Activated T-cell treated with anti-CD3 and anti-CD28 coated beads, Interleukin-2, amount 50 U/mL, for 72 hours (primary cell): Measurements from ENCODE around the gene KPNB1. TPM values are rescaled to one million over a fixed set of nuclear protein-coding genes. Genes with fewer than 3 reads are reported as not detected.

Source experiments
- ATAC-seq, 2 donors: fragments of 150-1000 bp; cut with Tn5 transposase; replicated peaks in 1 of 2; 2 replicates each; pipeline ENCODE4 v1.10.0; 2021; ENCODE audit warnings: moderate library complexity in 2 of 2, mild to moderate bottlenecking in 1 of 2
- DNase-seq, 2 donors: peaks; one replicate each; pipeline ENCODE4 v3.0.0; 2021 to 2022; ENCODE audit warnings: mixed read lengths in 1 of 2
- H3K27ac Mint-ChIP-seq: one replicate; pipeline ENCODE4 v1.8.0; 2022; ENCODE audit warnings: mild to moderate bottlenecking, moderate library complexity, mixed read lengths
- H3K27me3 Mint-ChIP-seq: one replicate; pipeline ENCODE4 v1.8.0; 2022; ENCODE audit warnings: low read depth, mixed read lengths
- H3K36me3 Mint-ChIP-seq, 2 donors: one replicate each; pipeline ENCODE4 v1.8.0; 2022; ENCODE audit warnings: mixed read lengths in 2 of 2, mild to moderate bottlenecking in 1 of 2; ENCODE audit not compliant: insufficient read depth in 2 of 2
- H3K4me1 Mint-ChIP-seq: one replicate; pipeline ENCODE4 v1.8.0; 2022; ENCODE audit warnings: low read depth, mixed read lengths
- H3K4me3 Mint-ChIP-seq, 2 donors: one replicate each; pipeline ENCODE4 v1.8.0; 2022; ENCODE audit warnings: mild to moderate bottlenecking in 2 of 2, mixed read lengths in 2 of 2, moderate library complexity in 2 of 2
- H3K9me3 Mint-ChIP-seq, 2 donors: one replicate each; pipeline ENCODE4 v1.8.0; 2022; ENCODE audit warnings: mixed read lengths in 2 of 2
- total RNA-seq, 2 donors: library from RNA; stranded (reverse); gene quantifications; one replicate each; pipeline ENCODE4 v1.2.3, GENCODE V29; 2022

Gene KPNB1
- total RNA-seq, 2 donors from 2014 or later, result 581 to 729 TPM

- H3K27me3 Mint-ChIP-seq, result no peaks in the 10 kb centered on the region
- no peaks in the 10 kb centered on the region for H3K36me3 Mint-ChIP-seq
- H3K9me3 Mint-ChIP-seq, result no peaks in the 10 kb centered on the region
- peak overlapping the region; percentile 84 to 87 for H3K4me3 Mint-ChIP-seq
- peak in 1 of 2 donors; percentile 66 for DNase-seq
- peaks cover 80% of the 10 kb centered on the region for H3K4me1 Mint-ChIP-seq
- ATAC-seq, result peak; percentile 0 to 2
- H3K27ac Mint-ChIP-seq, result peak overlapping the region; percentile 95
Observed at GRCh38 chr17:47717979-47718621, 68.4 kb downstream of the KPNB1 start.

- Mint-ChIP-seq H3K27me3 (no peaks in the 10 kb centered on the region), H3K4me1 (peaks cover 87% of the 10 kb centered on the region), H3K36me3 (no peaks in the 10 kb centered on the region), H3K9me3 (no peaks in the 10 kb centered on the region), H3K27ac (peak overlapping the region; percentile 95), H3K4me3 (peak overlapping the region; percentile 84 to 87)
- no peak for ATAC-seq
- no peak for DNase-seq
Observed at GRCh38 chr17:47718634-47719405, 69.1 kb downstream of the KPNB1 start.

GRCh38 chr17:47719411-47720152, 69.9 kb downstream of the KPNB1 start:
- ATAC-seq, result peak; percentile 53 to 56
- DNase-seq, result peak; percentile 89 to 93
- Mint-ChIP-seq H3K36me3 (no peaks in the 10 kb centered on the region), H3K4me1 (peaks cover 93% of the 10 kb centered on the region), H3K27ac (peak overlapping the region; percentile 95), H3K27me3 (no peaks in the 10 kb centered on the region), H3K4me3 (peak overlapping the region; percentile 84 to 87), H3K9me3 (no peaks in the 10 kb centered on the region)

GRCh38 chr17:47720196-47720595, 70.5 kb downstream of the KPNB1 start:
- no peaks in the 10 kb centered on the region for H3K27me3 Mint-ChIP-seq
- no peaks in the 10 kb centered on the region for H3K9me3 Mint-ChIP-seq
- peaks cover 95% of the 10 kb centered on the region for H3K4me1 Mint-ChIP-seq
- no peaks in the 10 kb centered on the region for H3K36me3 Mint-ChIP-seq
- DNase-seq (no peak), ATAC-seq (peak; percentile 2 to 5)
- peak overlapping the region; percentile 84 to 87 for H3K4me3 Mint-ChIP-seq
- peak overlapping the region; percentile 95 for H3K27ac Mint-ChIP-seq

GRCh38 chr17:47720754-47721533, 71.2 kb downstream of the KPNB1 start:
- Mint-ChIP-seq H3K4me1 (peaks cover 95% of the 10 kb centered on the region), H3K27me3 (no peaks in the 10 kb centered on the region), H3K9me3 (no peaks in the 10 kb centered on the region), H3K36me3 (no peaks in the 10 kb centered on the region), H3K27ac (peak overlapping the region; percentile 95), H3K4me3 (peak overlapping the region; percentile 84 to 87)
- ATAC-seq (peak; percentile 71 to 73), DNase-seq (peak; percentile 97 to 99)

- ATAC-seq (no peak), DNase-seq (no peak)
- Mint-ChIP-seq H3K36me3 (no peaks in the 10 kb centered on the region), H3K27me3 (no peaks in the 10 kb centered on the region), H3K4me1 (peaks cover 95% of the 10 kb centered on the region), H3K4me3 (peak overlapping the region; percentile 84 to 87), H3K27ac (peak overlapping the region; percentile 95), H3K9me3 (no peaks in the 10 kb centered on the region)
Observed at GRCh38 chr17:47721725-47722124, 72.0 kb downstream of the KPNB1 start.

GRCh38 chr17:47724705-47725104, 75.0 kb downstream of the KPNB1 start:
- peak overlapping the region in 1 of 2 donors; percentile 11 for H3K4me3 Mint-ChIP-seq
- DNase-seq (no peak), ATAC-seq (no peak)
- H3K4me1 Mint-ChIP-seq, result peaks cover 95% of the 10 kb centered on the region
- H3K9me3 Mint-ChIP-seq, result no peaks in the 10 kb centered on the region
- no peaks in the 10 kb centered on the region for H3K27me3 Mint-ChIP-seq
- peak overlapping the region; percentile 3 for H3K27ac Mint-ChIP-seq
- H3K36me3 Mint-ChIP-seq, result no peaks in the 10 kb centered on the region

GRCh38 chr17:47725446-47726111, 75.9 kb downstream of the KPNB1 start:
- H3K27ac Mint-ChIP-seq, result no peak overlapping the region
- no peaks in the 10 kb centered on the region for H3K36me3 Mint-ChIP-seq
- no peak for DNase-seq
- H3K4me1 Mint-ChIP-seq, result peaks cover 95% of the 10 kb centered on the region
- H3K9me3 Mint-ChIP-seq, result no peaks in the 10 kb centered on the region
- H3K27me3 Mint-ChIP-seq, result no peaks in the 10 kb centered on the region
- ATAC-seq, result no peak
- H3K4me3 Mint-ChIP-seq, result peak overlapping the region in 1 of 2 donors; percentile 12

GRCh38 chr17:47726796-47727703, 77.3 kb downstream of the KPNB1 start:
- DNase-seq, result peak in 1 of 2 donors; percentile 0
- H3K4me1 Mint-ChIP-seq, result peaks cover 98% of the 10 kb centered on the region
- no peaks in the 10 kb centered on the region for H3K9me3 Mint-ChIP-seq
- no peaks in the 10 kb centered on the region for H3K36me3 Mint-ChIP-seq
- no peaks in the 10 kb centered on the region for H3K27me3 Mint-ChIP-seq
- H3K4me3 Mint-ChIP-seq, result peak overlapping the region in 1 of 2 donors; percentile 2
- no peak overlapping the region for H3K27ac Mint-ChIP-seq
- ATAC-seq, result no peak

- no peak for ATAC-seq
- DNase-seq, result no peak
Observed at GRCh38 chr17:47727704-47728036, 78.0 kb downstream of the KPNB1 start.

GRCh38 chr17:47728214-47728877, 78.6 kb downstream of the KPNB1 start:
- Mint-ChIP-seq H3K36me3 (no peaks in the 10 kb centered on the region), H3K9me3 (no peaks in the 10 kb centered on the region), H3K4me1 (peaks cover 94% of the 10 kb centered on the region), H3K27ac (peak overlapping the region; percentile 9), H3K27me3 (no peaks in the 10 kb centered on the region), H3K4me3 (peak overlapping the region; percentile 0 to 23)
- DNase-seq (no peak), ATAC-seq (no peak)

More at GRCh38 chr17:47727704-47728036, 78.0 kb downstream of the KPNB1 start:
- Mint-ChIP-seq H3K9me3 (no peaks in the 10 kb centered on the region), H3K4me3 (no peak overlapping the region), H3K36me3 (no peaks in the 10 kb centered on the region), H3K27me3 (no peaks in the 10 kb centered on the region), H3K27ac (no peak overlapping the region), H3K4me1 (peaks cover 98% of the 10 kb centered on the region)
